K562 (cell line): Measurements from ENCODE around the gene CARD11. TPM values are rescaled to one million over a fixed set of nuclear protein-coding genes. Genes with fewer than 3 reads are reported as not detected.

ENCODE experiments used
- CBX2 ChIP-seq: fragments of 200-600 bp; sonication (generic); IDR thresholded peaks from one replicate; pipeline ENCODE4 v1.6.1; 2012; ENCODE audit warnings: mild to moderate bottlenecking, low read length, inconsistent platforms; ENCODE audit not compliant: insufficient read depth, poor library complexity, severe bottlenecking
- CHD1 ChIP-seq: fragments of 200-600 bp; sonication (generic); IDR thresholded peaks from one replicate; pipeline ENCODE4 v1.6.1; 2012; ENCODE audit warnings: mild to moderate bottlenecking, moderate library complexity, low read length, inconsistent platforms
- CHD2 ChIP-seq: IDR thresholded peaks from 2 replicates; pipeline ENCODE4 v1.6.1; 2011; ENCODE audit warnings: low read depth, low read length
- HNRNPH1 ChIP-seq: fragments of 200-400 bp; formaldehyde crosslinking; optimal IDR thresholded peaks from 2 replicates; pipeline ENCODE3; 2017; ENCODE audit warnings: low read depth, mild to moderate bottlenecking, low read length, moderate library complexity
- HOXB6 ChIP-seq: fragments of 250-450 bp; sonication (Bioruptor Pico); IDR thresholded peaks from 2 replicates; pipeline ENCODE4 v1.5.1; 2022; ENCODE audit warnings: mild to moderate bottlenecking, borderline replicate concordance
- MYNN ChIP-seq, 2 experiments: sonication (generic); formaldehyde crosslinking in 1 of 2; IDR thresholded peaks; 2 replicates each; pipeline versions ENCODE4 v1.5.0 to v1.6.1; 2016 to 2020; ENCODE audit warnings: antibody characterized with exemption in 1 of 2, missing genetic modification reagents in 1 of 2
- RBM15 ChIP-seq: fragments of 200-400 bp; formaldehyde crosslinking; IDR thresholded peaks from 2 replicates; pipeline ENCODE4 v1.6.1; 2018; ENCODE audit warnings: mild to moderate bottlenecking, low read length, moderate library complexity; ENCODE audit not compliant: insufficient read depth
- SMC3 ChIP-seq: conservative IDR thresholded peaks from 2 replicates; pipeline ENCODE4 v1.6.1; 2011; ENCODE audit warnings: low read depth, low read length, improper control_type of control experiment; ENCODE audit not compliant: insufficient read depth
- SREBF2 ChIP-seq: sonication (generic); formaldehyde crosslinking; IDR thresholded peaks from 2 replicates; pipeline ENCODE4 v1.4.0; 2020; ENCODE audit warnings: mild to moderate bottlenecking, missing genetic modification reagents
- ZNF23 ChIP-seq: fragments of 250-450 bp; sonication (Bioruptor Pico); IDR thresholded peaks from 2 replicates; pipeline ENCODE4 v1.4.0; 2020; ENCODE audit warnings: mild to moderate bottlenecking
- ZNF699 ChIP-seq: fragments of 250-450 bp; sonication (Bioruptor Pico); IDR thresholded peaks from 2 replicates; pipeline ENCODE4 v1.8.0; 2021; ENCODE audit warnings: mild to moderate bottlenecking, moderate library complexity; ENCODE audit not compliant: insufficient replicate concordance
- polyA plus RNA-seq, 8 experiments: library from polyadenylated mRNA; depleted of rRNA in 4 of 8; stranded (reverse) in 5 of 8; unstranded in 3 of 8; fragments of >200 nt; fragmentation: Nextera tagmentation in 2 of 8; fragmentation: Illumina TruSeq in 1 of 8; extraction: Ambion mirVana in 2 of 8; extraction: Trizol in 1 of 8; gene quantifications; 2 replicates each; pipeline versions ENCODE4 v1.2.1 to v1.2.3, GENCODE V29; 2011 to 2014; ENCODE audit warnings: inconsistent platforms in 1 of 8, missing spikeins in 1 of 8
- total RNA-seq, 7 experiments: library from RNA; depleted of rRNA in 6 of 7; stranded (reverse); fragments of >200 nt in 6 of 7; fragmentation: Illumina TruSeq in 2 of 7; extraction: Trizol in 2 of 7; gene quantifications; 2 replicates each; pipeline versions ENCODE4 v1.2.1 to v1.2.3, GENCODE V29; 2011 to 2021; ENCODE audit warnings: low replicate concordance in 1 of 7
- TF ChIP-seq, protein P1 (sequence below): fragments of 450-650 bp; IDR thresholded peaks from 2 replicates; pipeline ENCODE4 v1.6.1; 2018; ENCODE audit warnings: mild to moderate bottlenecking, low read depth; ENCODE audit not compliant: partially characterized antibody
- TF ChIP-seq, protein P2 (sequence below): fragments of 200-400 bp; formaldehyde crosslinking; IDR thresholded peaks from 2 replicates; pipeline ENCODE4 v1.6.1; 2017; ENCODE audit warnings: mild to moderate bottlenecking, low read depth, low read length, moderate library complexity
- TF ChIP-seq, protein P3 (sequence below), 2 experiments: fragments of 200-800 bp in 1 of 2; sonication (Bioruptor generic) in 1 of 2; sonication (generic) in 1 of 2; formaldehyde crosslinking in 1 of 2; IDR thresholded peaks in 1 of 2; conservative IDR thresholded peaks in 1 of 2; 2 replicates each; pipeline versions ENCODE4 v1.5.0 to v1.6.1; 2016 to 2020; ENCODE audit warnings: missing compliant biosample characterization in 1 of 2, missing genetic modification characterization in 1 of 2, missing genetic modification reagents in 1 of 2
- TF ChIP-seq, protein P4 (sequence below), 3 experiments: fragments of 200-800 bp in 1 of 3; sonication (Bioruptor generic) in 1 of 3; sonication (generic) in 1 of 3; formaldehyde crosslinking in 1 of 3; IDR thresholded peaks; 2 replicates each; pipeline versions ENCODE4 v1.6.1 to v1.8.0; 2016 to 2022; ENCODE audit warnings: mild to moderate bottlenecking in 2 of 3, missing compliant biosample characterization in 2 of 3, missing genetic modification characterization in 2 of 3, missing genetic modification reagents in 1 of 3
- TF ChIP-seq, protein P5 (sequence below): fragments of 250-450 bp; sonication (Bioruptor Pico); IDR thresholded peaks from 2 replicates; pipeline ENCODE4 v1.4.0; 2020; ENCODE audit warnings: mild to moderate bottlenecking, moderate library complexity

CARD11 gene
- total and polyA plus RNA-seq, 9 of the 15 experiments (the other 6 are each of a cell fraction or from before 2014, with no cell fraction given): 0.07 to 12.8 (median 5.7) TPM

DNA sequence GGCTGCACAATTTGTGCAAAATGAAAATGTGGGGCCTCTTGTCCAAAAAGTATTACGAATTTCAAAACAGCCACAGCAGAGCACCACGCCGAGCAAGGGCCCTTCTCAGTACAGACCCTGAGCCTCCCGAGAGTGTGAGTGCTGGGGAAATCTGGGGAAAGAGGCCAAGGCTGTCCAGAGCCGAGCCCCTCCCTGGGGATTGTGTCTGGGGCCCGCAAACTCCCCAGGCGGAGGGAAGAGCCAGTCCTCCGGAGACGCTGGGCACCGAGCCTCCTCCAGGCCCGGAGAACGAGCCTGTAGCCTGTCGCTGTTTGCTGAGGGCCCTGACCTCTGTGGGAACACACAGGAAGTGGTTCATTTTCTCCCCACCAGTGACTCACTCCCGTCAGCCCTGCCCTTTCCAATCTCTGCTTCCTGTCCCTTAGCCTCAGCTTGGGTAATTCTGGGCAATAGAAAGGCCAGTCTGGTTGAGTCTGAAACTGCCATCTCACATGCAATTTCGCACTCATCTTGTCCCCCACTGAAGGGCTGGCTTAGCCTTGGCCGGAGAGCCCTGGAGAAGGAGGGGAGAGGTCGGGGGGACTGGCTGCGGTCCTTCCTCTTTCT is 180.1 kb downstream of the CARD11 start (continued):
- TF ChIP-seq, protein P1, sequence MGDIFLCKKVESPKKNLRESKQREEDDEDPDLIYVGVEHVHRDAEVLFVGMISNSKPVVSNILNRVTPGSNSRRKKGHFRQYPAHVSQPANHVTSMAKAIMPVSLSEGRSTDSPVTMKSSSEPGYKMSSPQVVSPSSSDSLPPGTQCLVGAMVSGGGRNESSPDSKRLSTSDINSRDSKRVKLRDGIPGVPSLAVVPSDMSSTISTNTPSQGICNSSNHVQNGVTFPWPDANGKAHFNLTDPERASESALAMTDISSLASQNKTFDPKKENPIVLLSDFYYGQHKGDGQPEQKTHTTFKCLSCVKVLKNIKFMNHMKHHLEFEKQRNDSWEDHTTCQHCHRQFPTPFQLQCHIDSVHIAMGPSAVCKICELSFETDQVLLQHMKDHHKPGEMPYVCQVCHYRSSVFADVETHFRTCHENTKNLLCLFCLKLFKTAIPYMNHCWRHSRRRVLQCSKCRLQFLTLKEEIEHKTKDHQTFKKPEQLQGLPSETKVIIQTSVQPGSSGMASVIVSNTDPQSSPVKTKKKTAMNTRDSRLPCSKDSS: no peak
- TF ChIP-seq HOXB6 (CRISPR knock-in tag) (no peak), CHD1 (no peak), RBM15 (no peak), CHD2 (no peak), SREBF2 (CRISPR knock-in tag) (no peak), HNRNPH1 (no peak), ZNF699 (CRISPR knock-in tag) (no peak), CBX2 (no peak), SMC3 (no peak), MYNN (IDR thresholded peaks at IDR 0.05) (no peak), MYNN (CRISPR knock-in tag; IDR thresholded peaks at IDR 0.05) (no peak), ZNF23 (CRISPR knock-in tag) (no peak)
- TF ChIP-seq, protein P2, sequence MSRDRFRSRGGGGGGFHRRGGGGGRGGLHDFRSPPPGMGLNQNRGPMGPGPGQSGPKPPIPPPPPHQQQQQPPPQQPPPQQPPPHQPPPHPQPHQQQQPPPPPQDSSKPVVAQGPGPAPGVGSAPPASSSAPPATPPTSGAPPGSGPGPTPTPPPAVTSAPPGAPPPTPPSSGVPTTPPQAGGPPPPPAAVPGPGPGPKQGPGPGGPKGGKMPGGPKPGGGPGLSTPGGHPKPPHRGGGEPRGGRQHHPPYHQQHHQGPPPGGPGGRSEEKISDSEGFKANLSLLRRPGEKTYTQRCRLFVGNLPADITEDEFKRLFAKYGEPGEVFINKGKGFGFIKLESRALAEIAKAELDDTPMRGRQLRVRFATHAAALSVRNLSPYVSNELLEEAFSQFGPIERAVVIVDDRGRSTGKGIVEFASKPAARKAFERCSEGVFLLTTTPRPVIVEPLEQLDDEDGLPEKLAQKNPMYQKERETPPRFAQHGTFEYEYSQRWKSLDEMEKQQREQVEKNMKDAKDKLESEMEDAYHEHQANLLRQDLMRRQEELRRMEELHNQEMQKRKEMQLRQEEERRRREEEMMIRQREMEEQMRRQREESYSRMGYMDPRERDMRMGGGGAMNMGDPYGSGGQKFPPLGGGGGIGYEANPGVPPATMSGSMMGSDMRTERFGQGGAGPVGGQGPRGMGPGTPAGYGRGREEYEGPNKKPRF: no peak
- TF ChIP-seq, protein P3, sequence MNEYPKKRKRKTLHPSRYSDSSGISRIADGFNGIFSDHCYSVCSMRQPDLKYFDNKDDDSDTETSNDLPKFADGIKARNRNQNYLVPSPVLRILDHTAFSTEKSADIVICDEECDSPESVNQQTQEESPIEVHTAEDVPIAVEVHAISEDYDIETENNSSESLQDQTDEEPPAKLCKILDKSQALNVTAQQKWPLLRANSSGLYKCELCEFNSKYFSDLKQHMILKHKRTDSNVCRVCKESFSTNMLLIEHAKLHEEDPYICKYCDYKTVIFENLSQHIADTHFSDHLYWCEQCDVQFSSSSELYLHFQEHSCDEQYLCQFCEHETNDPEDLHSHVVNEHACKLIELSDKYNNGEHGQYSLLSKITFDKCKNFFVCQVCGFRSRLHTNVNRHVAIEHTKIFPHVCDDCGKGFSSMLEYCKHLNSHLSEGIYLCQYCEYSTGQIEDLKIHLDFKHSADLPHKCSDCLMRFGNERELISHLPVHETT (CRISPR knock-in tag; conservative IDR thresholded peaks at IDR 0.05 in 1 of 2, IDR thresholded peaks at IDR 0.05 in 1 of 2): no peak
- TF ChIP-seq, protein P4, sequence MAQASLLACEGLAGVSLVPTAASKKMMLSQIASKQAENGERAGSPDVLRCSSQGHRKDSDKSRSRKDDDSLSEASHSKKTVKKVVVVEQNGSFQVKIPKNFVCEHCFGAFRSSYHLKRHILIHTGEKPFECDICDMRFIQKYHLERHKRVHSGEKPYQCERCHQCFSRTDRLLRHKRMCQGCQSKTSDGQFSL (CRISPR knock-in tag; IDR thresholded peaks at IDR 0.05): no peak
- TF ChIP-seq, protein P4 (tag; IDR thresholded peaks at IDR 0.05): no peak
- TF ChIP-seq, protein P5, sequence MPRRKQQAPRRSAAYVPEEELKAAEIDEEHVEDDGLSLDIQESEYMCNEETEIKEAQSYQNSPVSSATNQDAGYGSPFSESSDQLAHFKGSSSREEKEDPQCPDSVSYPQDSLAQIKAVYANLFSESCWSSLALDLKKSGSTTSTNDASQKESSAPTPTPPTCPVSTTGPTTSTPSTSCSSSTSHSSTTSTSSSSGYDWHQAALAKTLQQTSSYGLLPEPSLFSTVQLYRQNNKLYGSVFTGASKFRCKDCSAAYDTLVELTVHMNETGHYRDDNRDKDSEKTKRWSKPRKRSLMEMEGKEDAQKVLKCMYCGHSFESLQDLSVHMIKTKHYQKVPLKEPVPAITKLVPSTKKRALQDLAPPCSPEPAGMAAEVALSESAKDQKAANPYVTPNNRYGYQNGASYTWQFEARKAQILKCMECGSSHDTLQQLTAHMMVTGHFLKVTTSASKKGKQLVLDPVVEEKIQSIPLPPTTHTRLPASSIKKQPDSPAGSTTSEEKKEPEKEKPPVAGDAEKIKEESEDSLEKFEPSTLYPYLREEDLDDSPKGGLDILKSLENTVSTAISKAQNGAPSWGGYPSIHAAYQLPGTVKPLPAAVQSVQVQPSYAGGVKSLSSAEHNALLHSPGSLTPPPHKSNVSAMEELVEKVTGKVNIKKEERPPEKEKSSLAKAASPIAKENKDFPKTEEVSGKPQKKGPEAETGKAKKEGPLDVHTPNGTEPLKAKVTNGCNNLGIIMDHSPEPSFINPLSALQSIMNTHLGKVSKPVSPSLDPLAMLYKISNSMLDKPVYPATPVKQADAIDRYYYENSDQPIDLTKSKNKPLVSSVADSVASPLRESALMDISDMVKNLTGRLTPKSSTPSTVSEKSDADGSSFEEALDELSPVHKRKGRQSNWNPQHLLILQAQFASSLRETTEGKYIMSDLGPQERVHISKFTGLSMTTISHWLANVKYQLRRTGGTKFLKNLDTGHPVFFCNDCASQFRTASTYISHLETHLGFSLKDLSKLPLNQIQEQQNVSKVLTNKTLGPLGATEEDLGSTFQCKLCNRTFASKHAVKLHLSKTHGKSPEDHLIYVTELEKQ (CRISPR knock-in tag): no peak
